H1 (cell line): ENCODE results near the gene TKFC. TPM values are rescaled to one million over a fixed set of nuclear protein-coding genes. Genes with fewer than 3 reads are reported as not detected.

ENCODE experiments used
- CTCF ChIA-PET: fragments of 300-600 bp; sonication (Branson Sonifier 250); formaldehyde crosslinking; loops from one replicate; lab custom pipeline; 2021; ENCODE audit not compliant: partially characterized antibody; lab: Charles Lee
- POLR2A ChIA-PET: fragments of 300-600 bp; sonication (Branson Sonifier 250); formaldehyde crosslinking; loops from one replicate; lab custom pipeline; 2021; ENCODE audit warnings: inconsistent platforms; ENCODE audit not compliant: partially characterized antibody; lab: Charles Lee
- DNase-seq, 2 experiments: peaks; one replicate each; pipeline versions ENCODE4 v3.0.0 to v3.0.0-alpha.2; 2010 to 2022; ENCODE audit warnings: low spot score in 2 of 2, low read depth in 1 of 2, mixed read lengths in 1 of 2
- FAIRE-seq: peaks from 2 replicates; lab custom pipeline; 2011; peaks lifted over from hg19 to GRCh38; lab: Jason Lieb, UNC
- H2AFZ ChIP-seq: 2 replicates; pipeline ENCODE4 v1.8.1; 2012; ENCODE audit warnings: low read length, inconsistent platforms
- H2AK5ac ChIP-seq: 2 replicates; pipeline ENCODE4 v1.6.1; 2013; ENCODE audit warnings: low read depth, low read length
- H2BK120ac ChIP-seq: replicated peaks from 2 replicates; pipeline ENCODE3; 2013; ENCODE audit warnings: low read depth, low read length, inconsistent platforms
- H2BK12ac ChIP-seq: 2 replicates; pipeline ENCODE4 v1.6.1; 2013; ENCODE audit warnings: low read depth, low read length
- H2BK15ac ChIP-seq: 2 replicates; pipeline ENCODE4 v1.6.1; 2013; ENCODE audit warnings: low read length
- H2BK20ac ChIP-seq: 2 replicates; pipeline ENCODE4 v1.6.1; 2013; ENCODE audit warnings: low read length
- H2BK5ac ChIP-seq: 2 replicates; pipeline ENCODE4 v1.6.1; 2013; ENCODE audit warnings: low read depth, low read length
- H3K14ac ChIP-seq: 2 replicates; pipeline ENCODE4 v1.6.1; 2013; ENCODE audit warnings: inconsistent platforms; ENCODE audit not compliant: insufficient read length
- H3K18ac ChIP-seq: 2 replicates; pipeline ENCODE4 v1.6.1; 2013; ENCODE audit warnings: low read length; ENCODE audit errors: extremely low read depth
- H3K23ac ChIP-seq: 2 replicates; pipeline ENCODE4 v1.6.1; 2013; ENCODE audit warnings: inconsistent platforms; ENCODE audit not compliant: insufficient read length
- H3K23me2 ChIP-seq: 2 replicates; pipeline ENCODE4 v1.6.1; 2013; ENCODE audit warnings: low read depth, low read length
- H3K27ac ChIP-seq: 2 replicates; pipeline ENCODE4 v1.6.1; 2011; ENCODE audit warnings: low read depth, low read length, inconsistent platforms
- H3K27me3 ChIP-seq, 4 experiments: replicated peaks in 1 of 4; 1 replicate in 1 of 4; 2 replicates in 3 of 4; pipeline versions ENCODE4 v1.6.1 to v1.8.1; 2011 to 2013; ENCODE audit warnings: low read length in 3 of 4, mild to moderate bottlenecking in 3 of 4, inconsistent platforms in 2 of 4, mixed read lengths in 2 of 4, moderate library complexity in 1 of 4; ENCODE audit not compliant: control insufficient read depth in 3 of 4, insufficient read depth in 3 of 4; ENCODE audit errors: extremely low read depth in 1 of 4
- H3K36me3 ChIP-seq, 4 experiments: 2 replicates each; pipeline versions ENCODE4 v1.6.1 to v1.8.1; 2011 to 2013; ENCODE audit warnings: mild to moderate bottlenecking in 4 of 4, low read length in 3 of 4, moderate library complexity in 2 of 4, control low read depth in 1 of 4, inconsistent platforms in 1 of 4; ENCODE audit not compliant: insufficient read depth in 4 of 4, control insufficient read depth in 2 of 4
- H3K4ac ChIP-seq: replicated peaks from 2 replicates; pipeline ENCODE3; 2013; ENCODE audit warnings: low read length, low read depth, mixed read lengths, inconsistent platforms; ENCODE audit not compliant: insufficient read length
- H3K4me1 ChIP-seq, 4 experiments: replicated peaks in 1 of 4; 1 replicate in 1 of 4; 2 replicates in 3 of 4; pipeline versions ENCODE4 v1.6.1 to v1.8.1; 2011 to 2013; ENCODE audit warnings: low read length in 3 of 4, inconsistent platforms in 2 of 4, mixed read lengths in 1 of 4; ENCODE audit not compliant: insufficient read depth in 4 of 4, control insufficient read depth in 3 of 4
- H3K4me2 ChIP-seq, 2 experiments: 2 replicates each; pipeline versions ENCODE4 v1.6.1 to v1.8.1; 2011 to 2013; ENCODE audit warnings: low read depth in 2 of 2, low read length in 2 of 2, control low read depth in 1 of 2, inconsistent platforms in 1 of 2, mild to moderate bottlenecking in 1 of 2; ENCODE audit not compliant: insufficient read depth in 1 of 2
- H3K4me3 ChIP-seq, 4 experiments: fragments of 200-600, 300-600 bp in 1 of 4; sonication (generic), shearing (Covaris generic), sonication (Bioruptor Twin) in 1 of 4; 2 replicates each; pipeline versions ENCODE4 v1.5.1 to v1.8.1; 2011 to 2016; ENCODE audit warnings: low read length in 4 of 4, low read depth in 3 of 4, control low read depth in 2 of 4, inconsistent platforms in 2 of 4, mild to moderate bottlenecking in 2 of 4, mixed read lengths in 1 of 4, moderate library complexity in 1 of 4; ENCODE audit not compliant: insufficient read depth in 2 of 4; ENCODE audit errors: extremely low read depth in 1 of 4
- H3K56ac ChIP-seq: replicated peaks from 2 replicates; pipeline ENCODE3; 2013; ENCODE audit warnings: low read depth, mild to moderate bottlenecking, mixed read lengths, low read length, inconsistent platforms; ENCODE audit not compliant: insufficient read length
- H3K79me1 ChIP-seq: 2 replicates; pipeline ENCODE4 v1.6.1; 2013; ENCODE audit warnings: low read depth, low read length, control low read depth
- H3K79me2 ChIP-seq, 2 experiments: 2 replicates each; pipeline versions ENCODE4 v1.6.1 to v1.8.1; 2012 to 2013; ENCODE audit warnings: low read length in 2 of 2, mild to moderate bottlenecking in 2 of 2, inconsistent platforms in 1 of 2; ENCODE audit not compliant: insufficient read depth in 2 of 2, control insufficient read depth in 1 of 2
- H3K9ac ChIP-seq, 4 experiments: replicated peaks in 1 of 4; 1 replicate in 1 of 4; 2 replicates in 3 of 4; pipeline versions ENCODE4 v1.6.1 to v1.8.1; 2011 to 2013; ENCODE audit warnings: low read depth in 3 of 4, low read length in 3 of 4, control low read depth in 2 of 4, mild to moderate bottlenecking in 2 of 4, moderate library complexity in 2 of 4, inconsistent platforms in 1 of 4; ENCODE audit errors: extremely low read depth in 1 of 4
- H3K9me3 ChIP-seq, 2 experiments: 2 replicates each; pipeline versions ENCODE4 v1.6.1 to v1.8.1; 2012 to 2013; ENCODE audit warnings: mild to moderate bottlenecking in 2 of 2, moderate library complexity in 2 of 2, control low read depth in 1 of 2, inconsistent platforms in 1 of 2, low read depth in 1 of 2, low read length in 1 of 2, mixed read lengths in 1 of 2; ENCODE audit not compliant: insufficient read depth in 2 of 2
- H4K20me1 ChIP-seq, 2 experiments: replicated peaks in 1 of 2; 2 replicates each; pipeline versions ENCODE3 to v1.8.1; 2011 to 2013; ENCODE audit warnings: inconsistent platforms in 2 of 2, low read length in 2 of 2, mild to moderate bottlenecking in 1 of 2; ENCODE audit not compliant: insufficient read depth in 2 of 2, control insufficient read depth in 1 of 2
- H4K5ac ChIP-seq: 2 replicates; pipeline ENCODE4 v1.6.1; 2013; ENCODE audit warnings: low read length, low read depth, mixed read lengths, inconsistent platforms; ENCODE audit not compliant: insufficient read length
- H4K8ac ChIP-seq: 2 replicates; pipeline ENCODE4 v1.8.0; 2013; ENCODE audit warnings: mild to moderate bottlenecking, moderate library complexity, low read length, inconsistent platforms; ENCODE audit not compliant: insufficient read depth; ENCODE audit errors: extremely low read depth
- H4K91ac ChIP-seq: replicated peaks from 2 replicates; pipeline ENCODE3; 2013; ENCODE audit warnings: low read length, mixed read lengths, inconsistent platforms; ENCODE audit not compliant: insufficient read length
- CHD1 ChIP-seq: IDR thresholded peaks from 2 replicates; pipeline ENCODE4 v1.6.1; 2012; ENCODE audit warnings: low read depth, low read length, improper control_type of control experiment
- HDAC6 ChIP-seq: IDR thresholded peaks from one replicate; pipeline ENCODE4 v1.7.1; 2012; ENCODE audit warnings: low read depth, mild to moderate bottlenecking, inconsistent platforms, low read length, moderate library complexity
- JUN ChIP-seq: IDR thresholded peaks from 2 replicates; pipeline ENCODE4 v1.6.1; 2011; ENCODE audit warnings: low read depth, mild to moderate bottlenecking, improper control_type of control experiment, low read length
- POU5F1 ChIP-seq: IDR thresholded peaks from 2 replicates; pipeline ENCODE4 v1.6.1; 2011; ENCODE audit warnings: low read depth, mild to moderate bottlenecking, low read length, moderate library complexity
- WGBS, 2 experiments: shearing (Covaris generic) in 1 of 2; methylation state at CpG; one replicate each; pipeline versions ENCODE4 v1.1.6 to v1.1.7; 2013 to 2015; ENCODE audit warnings: low lambda C conversion rate in 2 of 2, mixed read lengths in 2 of 2, inconsistent platforms in 1 of 2, low coverage in 1 of 2, missing lambda C conversion rate in 1 of 2; ENCODE audit not compliant: insufficient replicate concordance in 2 of 2, insufficient coverage in 1 of 2, insufficient read length in 1 of 2; ENCODE audit errors: extremely low coverage in 1 of 2, missing lambda C conversion rate in 1 of 2; 5-methylcytosine and 5-hydroxymethylcytosine counted together
- polyA plus RNA-seq, 7 experiments: library from polyadenylated mRNA; depleted of rRNA in 3 of 7; stranded (reverse) in 5 of 7; unstranded in 2 of 7; fragments of >200 nt in 5 of 7; fragments of 200-250 nt in 2 of 7; gene quantifications; 1 replicate in 5 of 7; 2 replicates in 1 of 7; 4 replicates in 1 of 7; pipeline versions ENCODE4 v1.2.1 to v1.2.3, GENCODE V29; 2011 to 2013; ENCODE audit warnings: missing spikeins in 2 of 7, mixed read lengths in 2 of 7
- total RNA-seq: library from RNA; stranded (reverse); fragmentation: NEBNext Ultra II Directional; extraction: Animal tissue kit (Norgen Biotek cat#: 25700); gene quantifications from 2 replicates; pipeline ENCODE4 v1.2.1, GENCODE V29; 2021

The TKFC gene
- total and polyA plus RNA-seq, 2 of the 8 experiments (the other 6 are each of a cell fraction or from before 2014, with no cell fraction given): 53.5 to 55.0 TPM

DNA sequence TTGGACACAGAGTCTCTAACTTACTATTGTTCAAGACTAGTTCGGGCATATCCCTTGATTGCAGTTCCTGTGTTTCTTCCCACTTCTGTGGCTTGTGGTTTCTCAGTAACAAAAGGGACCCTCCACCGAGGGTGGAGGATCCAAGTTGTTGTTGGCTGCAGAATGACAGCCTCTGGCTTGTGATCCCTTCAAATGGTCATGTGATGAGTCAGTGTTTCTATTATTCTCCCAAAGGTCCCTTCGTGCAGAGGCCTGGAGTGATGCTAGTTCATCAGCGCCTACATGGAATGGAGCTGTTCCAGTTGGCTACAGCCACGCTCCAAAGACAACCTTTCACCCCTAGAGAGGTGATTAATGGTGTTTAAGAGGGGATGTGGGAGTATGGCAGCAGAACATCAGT, 35.3 kb upstream of the TKFC start:
- ChIA-PET CTCF (interaction anchor here (2.3 to 3.5 kb wide), 2 partner anchors 43 to 87 kb away, joined by 11 to 16 read pairs; no protein-coding TSS in a partner anchor), POLR2A (interaction anchor here (1.0 to 6.9 kb wide), 9 partner anchors 9 to 63 kb away, joined by 3 to 35 read pairs (median 4); partner anchors contain the start of genes CYB561A3, TKFC and TMEM138)
- FAIRE-seq (no peak), DNase-seq (no peak)
- Histone ChIP-seq H3K23me2 (peaks cover 10% of the 10 kb centered on the region; the same call in 1 of the 2 replicates), H3K4me1 (peaks cover 2 to 9% (median 8%) of the 10 kb centered on the region in 4 experiments), H2BK5ac (0 out of 2 replicates have a peak overlapping the region, but pooled peaks have one; percentile 26), H3K79me1 (no peaks in the 10 kb centered on the region), H2BK20ac (no peak overlapping the region), H3K23ac (no peak overlapping the region), H4K20me1 (peaks cover 2 to 4% of the 10 kb centered on the region in 2 experiments), H2BK15ac (0 out of 2 replicates have a peak overlapping the region, but pooled peaks have one; percentile 16), H3K4me3 (no peak overlapping the region), H3K56ac (no peak overlapping the region), H3K18ac (no peak overlapping the region), H2BK12ac (no peak overlapping the region), H3K79me2 (no peaks in the 10 kb centered on the region), H3K9ac (no peak overlapping the region), H3K27me3 (peaks cover 1 to 12% (median 7%) of the 10 kb centered on the region in 4 experiments; a peak in 6 of 7 replicates), H2AFZ (no peak overlapping the region), H3K4me2 (no peak overlapping the region), H4K91ac (no peak overlapping the region), H3K27ac (no peak overlapping the region), H2BK120ac (no peak overlapping the region), H3K9me3 (no peaks in the 10 kb centered on the region), H4K5ac (no peak overlapping the region), H4K8ac (no peak overlapping the region), H2AK5ac (no peak overlapping the region), H3K36me3 (peaks cover 21 to 44% (median 30%) of the 10 kb centered on the region in 4 experiments), H3K4ac (no peak overlapping the region), H3K14ac (no peak overlapping the region)
- no peak for TF ChIP-seq POU5F1
- TF ChIP-seq HDAC6: no peak
- TF ChIP-seq CHD1: no peak
- no peak for TF ChIP-seq JUN
- WGBS, 2 experiments: 91% methylated on average over 5 of the region's 5 CpGs; no CpG with 5 or more reads in 1 of the 2 experiments
